SK-N-SH (cell line): ENCODE data around the gene ZNF804A. TPM values are rescaled to one million over a fixed set of nuclear protein-coding genes. Genes with fewer than 3 reads are reported as not detected.
A peak's percentile ranks its signal among the peaks of the same experiment; 100 is the strongest.

Experiments
- CTCF ChIA-PET: fragments of 300-600, 350-600 bp; formaldehyde crosslinking; extraction: SDS; loops from one replicate; lab custom pipeline; 2021; lab: Yijun Ruan, JAX
- POLR2A ChIA-PET: fragments of 350-600 bp; sonication (Branson Sonifier 250); formaldehyde crosslinking; extraction: SDS; loops from one replicate; lab custom pipeline; 2020; ENCODE audit warnings: antibody characterized with exemption, inconsistent platforms; lab: Yijun Ruan, JAX
- DNase-seq: peaks from one replicate; pipeline ENCODE4 v3.0.0; 2012
- H2AFZ ChIP-seq: fragments of 200-600 bp; sonication (generic); 2 replicates; pipeline ENCODE4 v1.8.1; 2016; ENCODE audit warnings: antibody characterized with exemption, mild to moderate bottlenecking, low read depth
- H3F3A ChIP-seq: fragments of 200-600 bp; sonication (generic); replicated peaks from 2 replicates; pipeline ENCODE3; 2016; ENCODE audit warnings: antibody characterized with exemption, mild to moderate bottlenecking; ENCODE audit not compliant: insufficient read depth
- H3K27ac ChIP-seq, 2 experiments: fragments of 200-500 bp in 1 of 2; fragments of 200-600 bp in 1 of 2; sonication (Bioruptor generic) in 1 of 2; sonication (generic), shearing (Covaris generic) in 1 of 2; 2 replicates each; pipeline versions ENCODE4 v1.5.1 to v1.6.1; 2014 to 2016; ENCODE audit warnings: low read depth in 2 of 2, inconsistent platforms in 1 of 2, low read length in 1 of 2, mild to moderate bottlenecking in 1 of 2, mixed read lengths in 1 of 2
- H3K27me3 ChIP-seq: fragments of 200-600 bp; sonication (generic), shearing (Covaris generic); 2 replicates; pipeline ENCODE4 v1.6.1; 2016; ENCODE audit warnings: mixed run types; ENCODE audit not compliant: insufficient read depth
- H3K36me3 ChIP-seq, 2 experiments: fragments of 200-500 bp in 1 of 2; fragments of 200-600 bp in 1 of 2; sonication (Bioruptor generic) in 1 of 2; sonication (generic) in 1 of 2; replicated peaks in 1 of 2; 2 replicates each; pipeline versions ENCODE3 to v1.5.1; 2014 to 2016; ENCODE audit warnings: low read length in 1 of 2, mild to moderate bottlenecking in 1 of 2; ENCODE audit not compliant: insufficient read depth in 2 of 2, control insufficient read depth in 1 of 2
- H3K4me1 ChIP-seq, 2 experiments: fragments of 200-500 bp in 1 of 2; fragments of 200-600 bp in 1 of 2; sonication (Bioruptor generic) in 1 of 2; sonication (generic), shearing (Covaris generic) in 1 of 2; 2 replicates each; pipeline versions ENCODE4 v1.5.1 to v1.6.1; 2014 to 2016; ENCODE audit warnings: low read depth in 1 of 2, low read length in 1 of 2, mixed run types in 1 of 2; ENCODE audit not compliant: insufficient read depth in 2 of 2, control insufficient read depth in 1 of 2
- H3K4me2 ChIP-seq: fragments of 200-600 bp; sonication (generic), shearing (Covaris generic); 2 replicates; pipeline ENCODE4 v1.6.1; 2017; ENCODE audit warnings: mixed run types
- H3K4me3 ChIP-seq, 2 experiments: fragments of 200-500 bp in 1 of 2; fragments of 200-600 bp in 1 of 2; sonication (Bioruptor generic) in 1 of 2; sonication (generic), shearing (Covaris generic) in 1 of 2; 2 replicates each; pipeline versions ENCODE4 v1.5.1 to v1.8.1; 2014 to 2016; ENCODE audit warnings: low read depth in 2 of 2, inconsistent platforms in 1 of 2, low read length in 1 of 2, mild to moderate bottlenecking in 1 of 2, mixed read lengths in 1 of 2, moderate library complexity in 1 of 2
- H3K79me2 ChIP-seq: fragments of 200-600 bp; sonication (generic); 2 replicates; pipeline ENCODE4 v1.8.1; 2017; ENCODE audit warnings: mild to moderate bottlenecking; ENCODE audit not compliant: insufficient read depth
- H3K9ac ChIP-seq: fragments of 200-600 bp; sonication (generic); 2 replicates; pipeline ENCODE4 v1.6.1; 2017; ENCODE audit warnings: mixed run types
- H3K9me2 ChIP-seq: fragments of 200-600 bp; sonication (generic); 2 replicates; pipeline ENCODE4 v1.6.1; 2017; ENCODE audit warnings: mixed run types
- H3K9me3 ChIP-seq: fragments of 200-600 bp; sonication (generic); 2 replicates; pipeline ENCODE4 v1.6.1; 2017; ENCODE audit warnings: mixed run types, mild to moderate bottlenecking, moderate library complexity
- H4K20me1 ChIP-seq: fragments of 200-600 bp; sonication (generic); 2 replicates; pipeline ENCODE4 v1.6.1; 2017; ENCODE audit warnings: mild to moderate bottlenecking, mixed run types; ENCODE audit not compliant: insufficient read depth
- CHD2 ChIP-seq: fragments of 150-350 bp; IDR thresholded peaks from 2 replicates; pipeline ENCODE4 v1.6.1; 2018; ENCODE audit warnings: low read length; ENCODE audit not compliant: partially characterized antibody
- ELF1 ChIP-seq: IDR thresholded peaks from 2 replicates; pipeline ENCODE4 v1.4.0; 2012
- EP300 ChIP-seq, 2 experiments: IDR thresholded peaks; 2 replicates each; pipeline versions ENCODE4 v1.4.0 to v1.6.1; 2012; ENCODE audit warnings: borderline replicate concordance in 1 of 2, low read depth in 1 of 2, low read length in 1 of 2
- FOXM1 ChIP-seq: IDR thresholded peaks from 2 replicates; pipeline ENCODE4 v1.4.0; 2012; ENCODE audit warnings: low read depth, mild to moderate bottlenecking
- NFIC ChIP-seq: IDR thresholded peaks from 2 replicates; pipeline ENCODE4 v1.4.0; 2012; ENCODE audit warnings: borderline replicate concordance
- POLR2AphosphoS5 ChIP-seq: IDR thresholded peaks from 2 replicates; pipeline ENCODE4 v1.6.1; 2012; ENCODE audit warnings: low read depth, low read length
- SMC3 ChIP-seq: IDR thresholded peaks from 2 replicates; pipeline ENCODE4 v1.6.1; 2012; ENCODE audit warnings: low read depth, low read length, improper control_type of control experiment
- TCF12 ChIP-seq: IDR thresholded peaks from 2 replicates; pipeline ENCODE4 v1.4.0; 2012
- TEAD4 ChIP-seq: IDR thresholded peaks from 2 replicates; pipeline ENCODE4 v1.4.0; 2012; ENCODE audit warnings: mild to moderate bottlenecking, borderline replicate concordance; ENCODE audit not compliant: insufficient read depth
- YY1 ChIP-seq: IDR thresholded peaks from 2 replicates; pipeline ENCODE4 v1.4.0; 2012; ENCODE audit warnings: low read depth, mild to moderate bottlenecking
- WGBS: methylation state at CpG from one replicate; pipeline ENCODE4 v1.1.6; 2017; ENCODE audit warnings: low lambda C conversion rate; 5-methylcytosine and 5-hydroxymethylcytosine counted together
- polyA plus RNA-seq, 3 experiments: library from polyadenylated mRNA; depleted of rRNA; stranded (reverse); fragments of >200 nt; gene quantifications; 2 replicates each; pipeline ENCODE4 v1.2.3, GENCODE V29; 2012
- TF ChIP-seq, protein P1 (sequence below): fragments of 150-350 bp; IDR thresholded peaks from 2 replicates; pipeline ENCODE4 v1.6.1; 2016; ENCODE audit warnings: mild to moderate bottlenecking, low read depth, low read length
- TF ChIP-seq, protein P2 (sequence below): IDR thresholded peaks from 2 replicates; pipeline ENCODE4 v1.4.0; 2012; ENCODE audit warnings: low read depth, borderline replicate concordance
- TF ChIP-seq, protein P3 (sequence below): IDR thresholded peaks from 2 replicates; pipeline ENCODE4 v1.4.0; 2012; ENCODE audit warnings: low read depth
- TF ChIP-seq, protein P4 (sequence below): IDR thresholded peaks from 2 replicates; pipeline ENCODE4 v1.6.1; 2012; ENCODE audit warnings: mild to moderate bottlenecking, low read depth, low read length, moderate library complexity

Gene ZNF804A
- polyA plus RNA-seq, 1 of the 3 experiments (the other 2 are of a cell fraction): 0.02 TPM

DNA sequence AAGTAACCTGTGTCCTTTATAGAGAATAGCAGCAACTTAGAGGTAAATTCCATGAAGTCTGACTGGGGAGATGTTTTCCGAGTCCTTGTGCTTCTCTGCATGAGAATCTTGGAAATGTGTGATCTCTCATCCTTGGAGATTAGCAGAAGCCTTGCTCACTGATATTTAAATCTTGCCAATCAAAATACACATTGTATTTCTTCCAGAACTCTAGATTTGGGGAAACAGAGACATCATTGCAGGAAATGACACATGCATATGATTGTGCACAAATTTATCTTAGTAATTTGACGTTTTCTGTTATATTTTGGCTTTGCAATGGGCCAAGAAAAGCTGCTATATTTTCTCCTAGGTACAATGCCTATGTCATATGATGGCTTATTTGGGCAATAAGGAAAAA, 182.6 kb downstream of the ZNF804A start:
- WGBS: 29% methylated on average over 2 of the region's 2 CpGs

DNA sequence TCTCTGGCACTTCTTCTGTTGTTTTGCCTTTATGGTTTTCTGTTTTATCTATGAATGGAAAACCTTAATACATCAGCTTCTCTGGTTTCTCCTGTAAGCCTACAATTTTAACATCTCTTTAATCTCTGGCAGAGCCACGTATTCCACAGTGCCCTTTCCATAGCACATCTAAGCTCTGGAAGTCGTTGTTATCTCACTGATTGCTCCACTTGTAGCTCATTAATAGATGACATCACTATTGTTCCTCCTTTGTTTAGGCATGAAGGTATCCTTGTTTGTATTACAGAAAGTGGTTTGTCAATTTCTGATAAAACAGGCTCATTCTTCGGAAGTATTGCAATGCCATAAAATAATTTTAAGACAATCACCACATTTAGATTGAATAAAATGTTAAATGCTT, 185.2 kb downstream of the ZNF804A start:
- Histone ChIP-seq H3K27me3 (no peaks in the 10 kb centered on the region), H3K36me3 (no peaks in the 10 kb centered on the region), H2AFZ (no peak overlapping the region), H3K9me2 (no peaks in the 10 kb centered on the region; the same call in 1 of the 2 replicates), H3F3A (no peaks in the 10 kb centered on the region), H3K27ac (no peak overlapping the region), H3K9me3 (no peaks in the 10 kb centered on the region), H4K20me1 (no peaks in the 10 kb centered on the region), H3K9ac (no peak overlapping the region), H3K4me1 (peaks cover 0 to 4% of the 10 kb centered on the region in 2 experiments; a peak in 1 of 4 replicates), H3K4me2 (no peak overlapping the region), H3K79me2 (no peaks in the 10 kb centered on the region), H3K4me3 (no peak overlapping the region)
- WGBS: 38% methylated on average over 3 of the region's 3 CpGs
- POLR2A ChIA-PET: no interaction called here
- no peak for DNase-seq
- CTCF ChIA-PET: interaction anchor here (1.5 kb wide), 1 partner anchor 10 kb away, joined by 5 read pairs; no protein-coding TSS in a partner anchor
- TF ChIP-seq TCF12: no peak
- no peak for TF ChIP-seq YY1
- TF ChIP-seq SMC3: no peak
- TF ChIP-seq, protein P1, sequence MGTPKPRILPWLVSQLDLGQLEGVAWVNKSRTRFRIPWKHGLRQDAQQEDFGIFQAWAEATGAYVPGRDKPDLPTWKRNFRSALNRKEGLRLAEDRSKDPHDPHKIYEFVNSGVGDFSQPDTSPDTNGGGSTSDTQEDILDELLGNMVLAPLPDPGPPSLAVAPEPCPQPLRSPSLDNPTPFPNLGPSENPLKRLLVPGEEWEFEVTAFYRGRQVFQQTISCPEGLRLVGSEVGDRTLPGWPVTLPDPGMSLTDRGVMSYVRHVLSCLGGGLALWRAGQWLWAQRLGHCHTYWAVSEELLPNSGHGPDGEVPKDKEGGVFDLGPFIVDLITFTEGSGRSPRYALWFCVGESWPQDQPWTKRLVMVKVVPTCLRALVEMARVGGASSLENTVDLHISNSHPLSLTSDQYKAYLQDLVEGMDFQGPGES: no peak
- TF ChIP-seq EP300 (IDR thresholded peaks at IDR 0.05; ENCODE audit: borderline replicate concordance in 1 of 2, low read depth in 1 of 2, low read length in 1 of 2): no peak
- TF ChIP-seq, protein P2, sequence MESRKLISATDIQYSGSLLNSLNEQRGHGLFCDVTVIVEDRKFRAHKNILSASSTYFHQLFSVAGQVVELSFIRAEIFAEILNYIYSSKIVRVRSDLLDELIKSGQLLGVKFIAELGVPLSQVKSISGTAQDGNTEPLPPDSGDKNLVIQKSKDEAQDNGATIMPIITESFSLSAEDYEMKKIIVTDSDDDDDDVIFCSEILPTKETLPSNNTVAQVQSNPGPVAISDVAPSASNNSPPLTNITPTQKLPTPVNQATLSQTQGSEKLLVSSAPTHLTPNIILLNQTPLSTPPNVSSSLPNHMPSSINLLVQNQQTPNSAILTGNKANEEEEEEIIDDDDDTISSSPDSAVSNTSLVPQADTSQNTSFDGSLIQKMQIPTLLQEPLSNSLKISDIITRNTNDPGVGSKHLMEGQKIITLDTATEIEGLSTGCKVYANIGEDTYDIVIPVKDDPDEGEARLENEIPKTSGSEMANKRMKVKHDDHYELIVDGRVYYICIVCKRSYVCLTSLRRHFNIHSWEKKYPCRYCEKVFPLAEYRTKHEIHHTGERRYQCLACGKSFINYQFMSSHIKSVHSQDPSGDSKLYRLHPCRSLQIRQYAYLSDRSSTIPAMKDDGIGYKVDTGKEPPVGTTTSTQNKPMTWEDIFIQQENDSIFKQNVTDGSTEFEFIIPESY: no peak

More for the DNA sequence above, 182.6 kb downstream of the ZNF804A start:
- CTCF ChIA-PET: no interaction called here
- Histone ChIP-seq H3K9me2 (no peaks in the 10 kb centered on the region), H3K9me3 (no peaks in the 10 kb centered on the region), H3K27ac (no peak overlapping the region), H2AFZ (0 out of 2 replicates have a peak overlapping the region, but pooled peaks have one; percentile 5), H3K27me3 (no peaks in the 10 kb centered on the region), H3K9ac (no peak overlapping the region), H3K36me3 (no peaks in the 10 kb centered on the region), H3K79me2 (no peaks in the 10 kb centered on the region), H4K20me1 (no peaks in the 10 kb centered on the region), H3K4me1 (no peaks in the 10 kb centered on the region), H3K4me2 (no peak overlapping the region), H3F3A (no peaks in the 10 kb centered on the region), H3K4me3 (no peak overlapping the region)
- POLR2A ChIA-PET: no interaction called here
- no peak for DNase-seq
- TF ChIP-seq NFIC: no peak

DNA sequence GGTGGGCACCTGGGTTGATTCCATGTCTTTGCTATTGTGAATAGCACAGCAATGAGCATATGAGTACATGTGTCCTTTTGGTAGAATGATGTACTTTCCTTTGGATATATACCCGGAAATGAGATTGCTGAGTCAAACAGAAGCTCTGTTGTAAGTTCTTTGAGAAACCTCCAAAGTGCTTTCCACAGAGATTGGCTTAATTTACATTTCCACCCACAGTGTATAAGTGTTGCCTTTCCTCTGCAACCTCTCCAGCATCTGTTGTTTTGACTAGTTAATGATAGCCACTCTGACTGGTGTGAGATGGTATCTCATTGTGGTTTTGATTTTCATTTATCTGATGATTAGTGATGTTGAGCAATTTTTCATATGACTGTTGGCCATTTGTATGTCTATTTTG, 194.8 kb downstream of the ZNF804A start:
- H3K9me2 ChIP-seq: no peaks in the 10 kb centered on the region
- H4K20me1 ChIP-seq: no peaks in the 10 kb centered on the region
- H3K4me3 ChIP-seq: no peak overlapping the region
- POLR2A ChIA-PET: no interaction called here
- no peaks in the 10 kb centered on the region for H3F3A ChIP-seq
- H3K27me3 ChIP-seq: no peaks in the 10 kb centered on the region
- CTCF ChIA-PET: no interaction called here
- H2AFZ ChIP-seq: no peak overlapping the region
- no peak for DNase-seq
- H3K27ac ChIP-seq: no peak overlapping the region
- no peak overlapping the region for H3K4me2 ChIP-seq
- no peaks in the 10 kb centered on the region for H3K36me3 ChIP-seq
- no peaks in the 10 kb centered on the region for H3K9me3 ChIP-seq
- WGBS: 12% methylated on average over 1 of the region's 1 CpG
- H3K79me2 ChIP-seq: no peaks in the 10 kb centered on the region
- no peak overlapping the region for H3K9ac ChIP-seq
- H3K4me1 ChIP-seq: no peaks in the 10 kb centered on the region
- TF ChIP-seq POLR2AphosphoS5: no peak
- no peak for TF ChIP-seq TEAD4
- TF ChIP-seq, protein P1: no peak
- TF ChIP-seq CHD2: no peak
- TF ChIP-seq, protein P3, sequence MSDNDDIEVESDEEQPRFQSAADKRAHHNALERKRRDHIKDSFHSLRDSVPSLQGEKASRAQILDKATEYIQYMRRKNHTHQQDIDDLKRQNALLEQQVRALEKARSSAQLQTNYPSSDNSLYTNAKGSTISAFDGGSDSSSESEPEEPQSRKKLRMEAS: no peak
- no peak for TF ChIP-seq TCF12
- TF ChIP-seq, protein P4, sequence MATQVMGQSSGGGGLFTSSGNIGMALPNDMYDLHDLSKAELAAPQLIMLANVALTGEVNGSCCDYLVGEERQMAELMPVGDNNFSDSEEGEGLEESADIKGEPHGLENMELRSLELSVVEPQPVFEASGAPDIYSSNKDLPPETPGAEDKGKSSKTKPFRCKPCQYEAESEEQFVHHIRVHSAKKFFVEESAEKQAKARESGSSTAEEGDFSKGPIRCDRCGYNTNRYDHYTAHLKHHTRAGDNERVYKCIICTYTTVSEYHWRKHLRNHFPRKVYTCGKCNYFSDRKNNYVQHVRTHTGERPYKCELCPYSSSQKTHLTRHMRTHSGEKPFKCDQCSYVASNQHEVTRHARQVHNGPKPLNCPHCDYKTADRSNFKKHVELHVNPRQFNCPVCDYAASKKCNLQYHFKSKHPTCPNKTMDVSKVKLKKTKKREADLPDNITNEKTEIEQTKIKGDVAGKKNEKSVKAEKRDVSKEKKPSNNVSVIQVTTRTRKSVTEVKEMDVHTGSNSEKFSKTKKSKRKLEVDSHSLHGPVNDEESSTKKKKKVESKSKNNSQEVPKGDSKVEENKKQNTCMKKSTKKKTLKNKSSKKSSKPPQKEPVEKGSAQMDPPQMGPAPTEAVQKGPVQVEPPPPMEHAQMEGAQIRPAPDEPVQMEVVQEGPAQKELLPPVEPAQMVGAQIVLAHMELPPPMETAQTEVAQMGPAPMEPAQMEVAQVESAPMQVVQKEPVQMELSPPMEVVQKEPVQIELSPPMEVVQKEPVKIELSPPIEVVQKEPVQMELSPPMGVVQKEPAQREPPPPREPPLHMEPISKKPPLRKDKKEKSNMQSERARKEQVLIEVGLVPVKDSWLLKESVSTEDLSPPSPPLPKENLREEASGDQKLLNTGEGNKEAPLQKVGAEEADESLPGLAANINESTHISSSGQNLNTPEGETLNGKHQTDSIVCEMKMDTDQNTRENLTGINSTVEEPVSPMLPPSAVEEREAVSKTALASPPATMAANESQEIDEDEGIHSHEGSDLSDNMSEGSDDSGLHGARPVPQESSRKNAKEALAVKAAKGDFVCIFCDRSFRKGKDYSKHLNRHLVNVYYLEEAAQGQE: no peak
- no peak for TF ChIP-seq ELF1
- TF ChIP-seq FOXM1: no peak
